DND-41 (cell line): ENCODE measurements around the gene MAT2A.

Experiments used
- ATAC-seq: fragments of 200-7000 bp; cut with Tn5 transposase; 3 replicates; pipeline ENCODE4 v1.9.1; 2021; ENCODE audit warnings: low read depth; ENCODE audit not compliant: insufficient read depth
- DNase-seq: peaks from one replicate; pipeline ENCODE4 v3.0.0-alpha.2; 2020
- H2AFZ ChIP-seq: 2 replicates; pipeline ENCODE4 v1.6.0; 2012; ENCODE audit warnings: low read depth, low read length
- H3K27ac ChIP-seq: 2 replicates; pipeline ENCODE4 v1.5.1; 2012; ENCODE audit warnings: low read length, inconsistent platforms
- H3K27me3 ChIP-seq: fragments of 200-600 bp; sonication (generic); 2 replicates; pipeline ENCODE4 v1.6.0; 2012; ENCODE audit warnings: low read length, mild to moderate bottlenecking, inconsistent platforms; ENCODE audit not compliant: insufficient read depth, poor library complexity
- H3K36me3 ChIP-seq: 2 replicates; pipeline ENCODE4 v1.5.1; 2012; ENCODE audit warnings: low read length, inconsistent platforms; ENCODE audit not compliant: insufficient read depth
- H3K4me1 ChIP-seq: 2 replicates; pipeline ENCODE4 v1.5.1; 2012; ENCODE audit warnings: mild to moderate bottlenecking, low read length; ENCODE audit not compliant: insufficient read depth
- H3K4me2 ChIP-seq: 2 replicates; pipeline ENCODE4 v1.6.0; 2012; ENCODE audit warnings: mild to moderate bottlenecking, moderate library complexity, low read length, inconsistent platforms; ENCODE audit not compliant: insufficient read depth
- H3K4me3 ChIP-seq, 2 experiments: fragments of 200-600 bp in 1 of 2; shearing (Covaris generic) in 1 of 2; 2 replicates each; pipeline ENCODE4 v1.5.1; 2012 to 2016; ENCODE audit warnings: inconsistent platforms in 2 of 2, low read length in 2 of 2, mild to moderate bottlenecking in 2 of 2, low read depth in 1 of 2, moderate library complexity in 1 of 2
- H3K79me2 ChIP-seq: 2 replicates; pipeline ENCODE4 v1.6.0; 2012; ENCODE audit warnings: low read length, inconsistent platforms; ENCODE audit not compliant: insufficient read depth
- H3K9ac ChIP-seq: 2 replicates; pipeline ENCODE4 v1.6.0; 2012; ENCODE audit warnings: low read depth, mild to moderate bottlenecking, inconsistent platforms, low read length, moderate library complexity
- H3K9me3 ChIP-seq: 2 replicates; pipeline ENCODE4 v1.5.1; 2012; ENCODE audit warnings: low read length, moderate library complexity, mild to moderate bottlenecking, inconsistent platforms; ENCODE audit not compliant: insufficient read depth, severe bottlenecking
- H4K20me1 ChIP-seq: 2 replicates; pipeline ENCODE4 v1.6.0; 2012; ENCODE audit warnings: low read length; ENCODE audit not compliant: insufficient read depth
- CTCF ChIP-seq: IDR thresholded peaks from 2 replicates; pipeline ENCODE4 v1.5.1; 2012; ENCODE audit warnings: borderline replicate concordance, low read length, moderate library complexity, mild to moderate bottlenecking; ENCODE audit not compliant: poor library complexity, severe bottlenecking; ENCODE audit errors: extremely low read depth
- EZH2 ChIP-seq: IDR thresholded peaks from 3 replicates; pipeline ENCODE4 v1.6.1; 2012; ENCODE audit warnings: borderline replicate concordance, low read depth, mild to moderate bottlenecking, moderate library complexity, low read length, inconsistent platforms; ENCODE audit not compliant: severe bottlenecking

MAT2A gene

GRCh38 chr2:85503168-85503850 lies 35.7 kb upstream of the MAT2A start:
- DNase-seq: no peak
- no peak overlapping the region for H2AFZ ChIP-seq

GRCh38 chr2:85503851-85504777 lies 34.9 kb upstream of the MAT2A start:
- no peak overlapping the region for H2AFZ ChIP-seq
- no peaks in the 10 kb centered on the region for H3K36me3 ChIP-seq
- H3K9me3 ChIP-seq: no peaks in the 10 kb centered on the region
- H3K4me3 ChIP-seq: no peak overlapping the region
- no peaks in the 10 kb centered on the region for H3K27me3 ChIP-seq
- no peak overlapping the region for H3K4me2 ChIP-seq
- no peaks in the 10 kb centered on the region for H3K79me2 ChIP-seq
- no peak overlapping the region for H3K27ac ChIP-seq
- no peak for DNase-seq
- H4K20me1 ChIP-seq: no peaks in the 10 kb centered on the region
- no peaks in the 10 kb centered on the region for H3K4me1 ChIP-seq
- no peak overlapping the region for H3K9ac ChIP-seq
- TF ChIP-seq EZH2: no peak
- ATAC-seq: no peak

More at GRCh38 chr2:85503168-85503850, 35.7 kb upstream of the MAT2A start:
- Histone ChIP-seq H3K4me1 (no peaks in the 10 kb centered on the region), H3K4me3 (no peak overlapping the region), H3K9ac (no peak overlapping the region), H4K20me1 (no peaks in the 10 kb centered on the region), H3K9me3 (no peaks in the 10 kb centered on the region), H3K4me2 (no peak overlapping the region), H3K36me3 (no peaks in the 10 kb centered on the region), H3K27me3 (no peaks in the 10 kb centered on the region), H3K79me2 (no peaks in the 10 kb centered on the region), H3K27ac (no peak overlapping the region)
- peak; percentile 19; the same call in 1 of the 3 replicates for ATAC-seq
- no peak for TF ChIP-seq EZH2
- no peak for TF ChIP-seq CTCF

GRCh38 chr2:85504778-85505261 lies 34.1 kb upstream of the MAT2A start:
- Histone ChIP-seq H2AFZ (no peak overlapping the region), H3K9me3 (no peaks in the 10 kb centered on the region), H3K4me2 (no peak overlapping the region), H3K36me3 (no peaks in the 10 kb centered on the region), H3K4me1 (no peaks in the 10 kb centered on the region), H3K27me3 (no peaks in the 10 kb centered on the region), H4K20me1 (no peaks in the 10 kb centered on the region), H3K79me2 (no peaks in the 10 kb centered on the region), H3K9ac (no peak overlapping the region), H3K4me3 (no peak overlapping the region), H3K27ac (no peak overlapping the region)
- TF ChIP-seq CTCF (no peak), EZH2 (no peak)
- ATAC-seq: no peak
- no peak for DNase-seq
